HepG2 (cell line): Measurements from ENCODE around the gene GPR176. TPM values are rescaled to one million over a fixed set of nuclear protein-coding genes. Genes with fewer than 3 reads are reported as not detected.
A peak's percentile ranks its signal among the peaks of the same experiment; 100 is the strongest.

Source experiments
- AHDC1 ChIP-seq: sonication (generic); formaldehyde crosslinking; IDR thresholded peaks from 2 replicates; pipeline ENCODE4 v1.5.1; 2020; ENCODE audit warnings: mild to moderate bottlenecking, missing genetic modification reagents, borderline replicate concordance
- BCL6 ChIP-seq: IDR thresholded peaks from 2 replicates; pipeline ENCODE4 v1.6.1; 2016; ENCODE audit warnings: missing genetic modification reagents, missing compliant biosample characterization
- DMAP1 ChIP-seq: IDR thresholded peaks from 2 replicates; pipeline ENCODE4 v1.6.1; 2016
- ELF3 ChIP-seq: IDR thresholded peaks from 2 replicates; pipeline ENCODE4 v1.6.1; 2016; ENCODE audit warnings: missing genetic modification reagents, missing compliant biosample characterization
- EP300 ChIP-seq, 3 experiments: sonication (generic) in 1 of 3; formaldehyde crosslinking in 1 of 3; IDR thresholded peaks; 2 replicates each; pipeline versions ENCODE4 v1.5.1 to v1.6.1; 2011 to 2020; ENCODE audit warnings: low read depth in 2 of 3, low read length in 2 of 3, borderline replicate concordance in 1 of 3, improper control_type of control experiment in 1 of 3, mild to moderate bottlenecking in 1 of 3, missing genetic modification reagents in 1 of 3, moderate library complexity in 1 of 3
- GATAD2A ChIP-seq: IDR thresholded peaks from 2 replicates; pipeline ENCODE4 v1.6.1; 2016
- GTF3A ChIP-seq: sonication (generic); formaldehyde crosslinking; conservative IDR thresholded peaks from 2 replicates; pipeline ENCODE4 v1.4.0; 2020; ENCODE audit warnings: mild to moderate bottlenecking, missing genetic modification reagents
- HDAC2 ChIP-seq: sonication (generic); formaldehyde crosslinking; IDR thresholded peaks from 2 replicates; pipeline ENCODE4 v1.4.0; 2020; ENCODE audit warnings: missing genetic modification reagents
- HOMEZ ChIP-seq: IDR thresholded peaks from 2 replicates; pipeline ENCODE4 v1.6.1; 2016; ENCODE audit warnings: low read depth
- IKZF5 ChIP-seq: IDR thresholded peaks from 2 replicates; pipeline ENCODE4 v1.6.1; 2018; ENCODE audit warnings: missing genetic modification reagents, mild to moderate bottlenecking, missing compliant biosample characterization
- MXI1 ChIP-seq: IDR thresholded peaks from 3 replicates; pipeline ENCODE4 v1.6.1; 2012; ENCODE audit warnings: low read depth, low read length, inconsistent platforms, borderline replicate concordance
- NFAT5 ChIP-seq: sonication (generic); formaldehyde crosslinking; IDR thresholded peaks from 2 replicates; pipeline ENCODE4 v1.4.0; 2020; ENCODE audit warnings: missing genetic modification reagents
- RAD21 ChIP-seq: fragments of 450-650 bp; formaldehyde crosslinking; IDR thresholded peaks from 2 replicates; pipeline ENCODE4 v1.5.0; 2020; ENCODE audit warnings: mild to moderate bottlenecking
- SMC3 ChIP-seq: IDR thresholded peaks from 2 replicates; pipeline ENCODE4 v1.6.1; 2011; ENCODE audit warnings: low read length, improper control_type of control experiment
- SNAI1 ChIP-seq: sonication (generic); formaldehyde crosslinking; IDR thresholded peaks from 2 replicates; pipeline ENCODE4 v1.5.0; 2020; ENCODE audit warnings: mild to moderate bottlenecking, missing genetic modification reagents, borderline replicate concordance
- TRIM24 ChIP-seq: sonication (generic); formaldehyde crosslinking; IDR thresholded peaks from 2 replicates; pipeline ENCODE4 v1.8.0; 2022; ENCODE audit warnings: mild to moderate bottlenecking, missing genetic modification reagents
- polyA plus RNA-seq, 8 experiments: library from polyadenylated mRNA; depleted of rRNA in 3 of 8; stranded (reverse) in 7 of 8; unstranded in 1 of 8; fragments of >200 nt; fragmentation: Illumina TruSeq in 4 of 8; extraction: Trizol in 4 of 8; gene quantifications; 2 replicates each; pipeline versions ENCODE4 v1.2.1 to v1.2.3, GENCODE V29; 2011 to 2016; ENCODE audit warnings: low read depth in 4 of 8, missing spikeins in 1 of 8, mixed read lengths in 1 of 8; ENCODE audit not compliant: insufficient read depth in 1 of 8
- total RNA-seq, 5 experiments: library from RNA; depleted of rRNA; stranded (reverse); fragments of >200 nt; fragmentation: Illumina TruSeq; extraction: Trizol; gene quantifications; 2 replicates each; pipeline ENCODE4 v1.2.3, GENCODE V29; 2016; ENCODE audit warnings: low read depth in 1 of 5

The GPR176 gene
- total and polyA plus RNA-seq, 2 of the 13 experiments (the other 11 are each of a cell fraction or from before 2014, with no cell fraction given), result 0.11 to 0.20 TPM

GRCh38 chr15:39887832-39888231 is 32.2 kb downstream of the GPR176 start (continued):
- 0 out of 2 replicates have a peak, but pooled peaks have one; percentile 7 for TF ChIP-seq RAD21 (CRISPR knock-in tag)
- no peak for TF ChIP-seq SNAI1 (CRISPR knock-in tag)
- 0 out of 2 replicates have a peak, but pooled peaks have one; percentile 34 for TF ChIP-seq ELF3 (CRISPR knock-in tag)
- no peak for TF ChIP-seq NFAT5 (CRISPR knock-in tag)
- TF ChIP-seq IKZF5 (CRISPR knock-in tag), result no peak
- TF ChIP-seq GTF3A (CRISPR knock-in tag), result no peak
- peak; percentile 19; the same call in 1 of the 2 replicates for TF ChIP-seq HOMEZ (CRISPR knock-in tag)
- TF ChIP-seq DMAP1, result no peak
- peak in 1 of 2 experiments; percentile 31; a peak in 1 of 4 replicates for TF ChIP-seq EP300 (IDR thresholded peaks at IDR 0.05; ENCODE audit: low read depth in 2 of 2, low read length in 2 of 2)
- no peak for TF ChIP-seq EP300 (CRISPR knock-in tag; IDR thresholded peaks at IDR 0.05; ENCODE audit: borderline replicate concordance)
- 0 out of 2 replicates have a peak, but pooled peaks have one; percentile 15 for TF ChIP-seq HDAC2 (CRISPR knock-in tag)
- peak; percentile 78; the same call in 1 of the 2 replicates for TF ChIP-seq AHDC1
- peak; percentile 50 for TF ChIP-seq GATAD2A (CRISPR knock-in tag)
- no peak for TF ChIP-seq MXI1
- TF ChIP-seq TRIM24 (CRISPR knock-in tag), result no peak
- 0 out of 2 replicates have a peak, but pooled peaks have one; percentile 33 for TF ChIP-seq BCL6 (CRISPR knock-in tag)
- 0 out of 2 replicates have a peak, but pooled peaks have one; percentile 1 for TF ChIP-seq SMC3
